Measurements from ENCODE around the gene PHKA2.

DNA sequence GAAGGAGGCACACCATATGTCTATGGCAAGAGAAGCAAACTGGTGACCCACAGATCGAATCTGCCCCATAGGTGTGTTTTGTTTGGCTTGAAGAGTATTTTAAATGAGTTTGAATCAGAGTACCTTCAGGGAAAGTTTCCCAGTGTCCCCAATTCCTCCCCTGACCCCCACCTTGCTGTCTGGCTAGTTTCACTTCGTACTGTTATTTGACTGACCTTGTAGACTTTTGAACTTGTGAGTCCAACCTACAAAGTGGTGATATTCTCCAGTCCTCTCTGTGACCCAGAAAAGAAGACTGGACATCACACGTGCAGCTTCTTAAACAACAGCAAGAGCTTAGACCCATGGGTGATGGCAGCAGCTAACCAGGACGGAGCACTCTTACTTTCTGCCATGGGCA, 39.4 kb downstream of the PHKA2 start:
- no peak for TF ChIP-seq POLR2A (IDR thresholded peaks at IDR 0.05)
- TF ChIP-seq, protein P1, sequence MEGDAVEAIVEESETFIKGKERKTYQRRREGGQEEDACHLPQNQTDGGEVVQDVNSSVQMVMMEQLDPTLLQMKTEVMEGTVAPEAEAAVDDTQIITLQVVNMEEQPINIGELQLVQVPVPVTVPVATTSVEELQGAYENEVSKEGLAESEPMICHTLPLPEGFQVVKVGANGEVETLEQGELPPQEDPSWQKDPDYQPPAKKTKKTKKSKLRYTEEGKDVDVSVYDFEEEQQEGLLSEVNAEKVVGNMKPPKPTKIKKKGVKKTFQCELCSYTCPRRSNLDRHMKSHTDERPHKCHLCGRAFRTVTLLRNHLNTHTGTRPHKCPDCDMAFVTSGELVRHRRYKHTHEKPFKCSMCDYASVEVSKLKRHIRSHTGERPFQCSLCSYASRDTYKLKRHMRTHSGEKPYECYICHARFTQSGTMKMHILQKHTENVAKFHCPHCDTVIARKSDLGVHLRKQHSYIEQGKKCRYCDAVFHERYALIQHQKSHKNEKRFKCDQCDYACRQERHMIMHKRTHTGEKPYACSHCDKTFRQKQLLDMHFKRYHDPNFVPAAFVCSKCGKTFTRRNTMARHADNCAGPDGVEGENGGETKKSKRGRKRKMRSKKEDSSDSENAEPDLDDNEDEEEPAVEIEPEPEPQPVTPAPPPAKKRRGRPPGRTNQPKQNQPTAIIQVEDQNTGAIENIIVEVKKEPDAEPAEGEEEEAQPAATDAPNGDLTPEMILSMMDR (IDR thresholded peaks at IDR 0.05), result no peak
- TF ChIP-seq EP300 (IDR thresholded peaks at IDR 0.05), result no peak
